Measurements from ENCODE around the gene PIH1D1. TPM values are rescaled to one million over a fixed set of nuclear protein-coding genes. Genes with fewer than 3 reads are reported as not detected.

Gene PIH1D1
- total RNA-seq, 1 experiment from 2014 or later, result 122 TPM

DNA sequence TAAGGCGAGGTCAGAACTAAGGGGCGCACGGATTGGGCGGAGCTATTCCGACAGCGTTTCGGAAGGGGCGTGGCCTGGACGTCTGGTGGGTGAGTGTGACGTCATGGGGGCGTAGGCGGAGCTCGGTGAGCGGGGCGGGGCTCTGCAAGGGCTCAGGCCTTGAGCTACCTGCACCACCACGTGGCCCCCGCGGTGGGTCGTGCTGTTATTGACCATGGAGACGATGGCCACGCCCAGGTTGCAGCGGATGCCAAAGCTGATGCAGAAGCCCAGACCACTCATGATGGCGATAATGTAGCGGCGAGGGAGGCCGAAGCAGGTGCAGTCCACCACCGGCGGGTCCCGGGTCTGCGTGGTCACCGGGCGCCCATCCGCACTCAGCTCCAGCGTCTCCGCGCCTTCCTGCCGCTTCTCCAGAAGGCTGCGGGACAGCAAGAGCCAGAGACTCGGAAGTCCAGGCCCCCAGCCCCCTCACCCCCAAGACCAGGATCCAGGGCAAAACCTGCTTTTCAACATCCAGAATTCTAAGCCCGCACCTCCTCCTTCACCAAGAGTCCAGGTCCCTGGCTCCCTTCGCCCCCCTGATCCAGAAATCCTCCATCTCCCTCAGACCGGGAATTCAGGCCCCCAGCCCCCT is 15.1 kb downstream of the PIH1D1 start:
- no peaks in the 10 kb centered on the region for H3K36me3 ChIP-seq (ENCODE audit: insufficient read depth, low read length, poor library complexity, severe bottlenecking)
- peaks cover 36% of the 10 kb centered on the region for H3K27me3 ChIP-seq (replicated peaks; ENCODE audit: insufficient read depth, low read depth, low read length, poor library complexity)
- no peak for TF ChIP-seq CTCF (conservative IDR thresholded peaks at IDR 0.05; ENCODE audit: low read depth, low read length)
- no peak for TF ChIP-seq EZH2 (IDR thresholded peaks at IDR 0.05; ENCODE audit: borderline replicate concordance, low read depth, low read length, poor library complexity, severe bottlenecking)
- POLR2A ChIA-PET (ENCODE audit: low non-redundant PET), result no interaction called here
- H3K4me3 ChIP-seq (ENCODE audit: low read depth, low read length, poor library complexity, severe bottlenecking), result no peak overlapping the region
- intact Hi-C loops (cut with micrococcal nuclease; ENCODE audit: unreplicated experiment), result no loop called here
- CTCF ChIA-PET, result no interaction called here
- no peaks in the 10 kb centered on the region for H3K9me3 ChIP-seq (ENCODE audit: low read depth, low read length, poor library complexity, severe bottlenecking)
- no peak for DNase-seq (ENCODE audit: low spot score)
- H3K27ac ChIP-seq (ENCODE audit: low read depth, low read length, poor library complexity, severe bottlenecking), result no peak overlapping the region
- no TSS peak for BruUV-seq (replicated peaks)
- peaks cover 1% of the 10 kb centered on the region for H3K4me1 ChIP-seq (ENCODE audit: insufficient read depth, low read length, poor library complexity, severe bottlenecking)

DNA sequence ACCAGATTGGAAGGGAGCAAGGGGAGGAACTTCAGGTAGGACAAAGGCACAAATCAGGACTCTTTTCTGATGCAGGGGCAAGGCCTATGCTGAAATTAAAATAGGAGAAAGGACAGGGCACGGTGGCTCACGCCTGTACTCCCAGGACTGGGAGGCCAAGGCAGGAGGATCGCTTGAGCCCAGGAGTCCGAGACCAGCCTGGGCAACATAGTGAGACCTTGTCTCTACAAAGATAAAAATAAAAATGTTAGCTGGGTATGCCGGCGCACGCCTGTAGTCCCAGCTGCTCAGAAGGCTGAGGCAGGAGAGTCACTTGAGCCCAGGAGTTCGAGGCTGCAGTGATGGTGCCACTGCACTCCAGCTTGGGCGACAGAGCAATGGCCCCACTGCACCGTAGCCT is 15.9 kb downstream of the PIH1D1 start:
- Histone ChIP-seq H3K27me3 (replicated peaks; ENCODE audit: insufficient read depth, low read depth, low read length, poor library complexity) (peaks cover 30% of the 10 kb centered on the region), H3K36me3 (ENCODE audit: insufficient read depth, low read length, poor library complexity, severe bottlenecking) (no peaks in the 10 kb centered on the region), H3K4me3 (ENCODE audit: low read depth, low read length, poor library complexity, severe bottlenecking) (no peak overlapping the region), H3K9me3 (ENCODE audit: low read depth, low read length, poor library complexity, severe bottlenecking) (no peaks in the 10 kb centered on the region), H3K4me1 (ENCODE audit: insufficient read depth, low read length, poor library complexity, severe bottlenecking) (no peaks in the 10 kb centered on the region), H3K27ac (ENCODE audit: low read depth, low read length, poor library complexity, severe bottlenecking) (no peak overlapping the region)
- intact Hi-C loops (cut with micrococcal nuclease; ENCODE audit: unreplicated experiment), result no loop called here
- no peak for TF ChIP-seq EZH2 (IDR thresholded peaks at IDR 0.05; ENCODE audit: borderline replicate concordance, low read depth, low read length, poor library complexity, severe bottlenecking)
- no peak for TF ChIP-seq CTCF (conservative IDR thresholded peaks at IDR 0.05; ENCODE audit: low read depth, low read length)
- CTCF ChIA-PET, result no interaction called here
- BruUV-seq (replicated peaks), result no TSS peak
- no peak for DNase-seq (ENCODE audit: low spot score)
- POLR2A ChIA-PET (ENCODE audit: low non-redundant PET), result no interaction called here

DNA sequence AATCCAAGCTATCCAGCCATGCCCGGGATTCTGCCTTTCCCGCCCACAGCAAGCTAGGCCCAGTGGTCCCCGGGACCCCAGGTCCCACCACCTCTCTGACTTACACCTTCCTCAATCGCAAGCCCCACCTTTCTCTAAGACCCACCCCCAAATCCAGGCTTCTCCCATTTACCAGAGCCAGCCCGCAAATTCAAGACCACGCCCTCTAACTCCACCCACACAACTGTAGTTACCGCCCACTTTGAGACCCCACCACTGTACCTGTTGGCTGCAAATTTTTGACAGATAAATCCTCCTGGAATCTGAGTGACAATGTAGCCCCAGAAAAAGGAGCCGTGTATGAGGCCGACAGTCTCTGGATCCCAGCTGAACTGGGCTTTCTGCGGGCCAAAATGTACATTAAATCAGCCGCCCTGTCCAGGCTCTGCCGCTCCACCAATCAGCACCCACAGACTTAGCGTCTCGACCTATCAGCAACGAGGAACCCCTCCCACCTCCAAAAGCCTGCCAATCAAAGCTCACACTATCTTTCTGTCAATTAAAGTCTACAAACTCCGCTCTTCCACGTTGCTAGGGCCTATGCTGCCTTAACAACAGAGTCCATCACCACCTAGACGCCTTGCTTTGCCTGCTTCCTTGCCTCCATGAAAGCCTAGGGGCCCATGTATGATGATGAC is 16.6 kb downstream of the PIH1D1 start:
- intact Hi-C loops (cut with micrococcal nuclease; ENCODE audit: unreplicated experiment), result no loop called here
- TF ChIP-seq CTCF (conservative IDR thresholded peaks at IDR 0.05; ENCODE audit: low read depth, low read length) (no peak), EZH2 (IDR thresholded peaks at IDR 0.05; ENCODE audit: borderline replicate concordance, low read depth, low read length, poor library complexity, severe bottlenecking) (no peak)
- Histone ChIP-seq H3K27me3 (replicated peaks; ENCODE audit: insufficient read depth, low read depth, low read length, poor library complexity) (peaks cover 24% of the 10 kb centered on the region), H3K27ac (ENCODE audit: low read depth, low read length, poor library complexity, severe bottlenecking) (no peak overlapping the region), H3K36me3 (ENCODE audit: insufficient read depth, low read length, poor library complexity, severe bottlenecking) (no peaks in the 10 kb centered on the region), H3K9me3 (ENCODE audit: low read depth, low read length, poor library complexity, severe bottlenecking) (no peaks in the 10 kb centered on the region), H3K4me3 (ENCODE audit: low read depth, low read length, poor library complexity, severe bottlenecking) (no peak overlapping the region), H3K4me1 (ENCODE audit: insufficient read depth, low read length, poor library complexity, severe bottlenecking) (no peaks in the 10 kb centered on the region)
- BruUV-seq (replicated peaks), result no TSS peak
- POLR2A ChIA-PET (ENCODE audit: low non-redundant PET), result no interaction called here
- no peak for DNase-seq (ENCODE audit: low spot score)
- CTCF ChIA-PET, result no interaction called here
